GM12801 (cell line): ENCODE data around the gene UCK2.

Experiments used
- TF ChIP-seq, protein P1 (sequence below): IDR thresholded peaks from one replicate; pipeline ENCODE4 v1.5.1; 2011; ENCODE audit warnings: control low read depth; ENCODE audit not compliant: insufficient read length; ENCODE audit errors: extremely low read depth

The UCK2 gene

DNA sequence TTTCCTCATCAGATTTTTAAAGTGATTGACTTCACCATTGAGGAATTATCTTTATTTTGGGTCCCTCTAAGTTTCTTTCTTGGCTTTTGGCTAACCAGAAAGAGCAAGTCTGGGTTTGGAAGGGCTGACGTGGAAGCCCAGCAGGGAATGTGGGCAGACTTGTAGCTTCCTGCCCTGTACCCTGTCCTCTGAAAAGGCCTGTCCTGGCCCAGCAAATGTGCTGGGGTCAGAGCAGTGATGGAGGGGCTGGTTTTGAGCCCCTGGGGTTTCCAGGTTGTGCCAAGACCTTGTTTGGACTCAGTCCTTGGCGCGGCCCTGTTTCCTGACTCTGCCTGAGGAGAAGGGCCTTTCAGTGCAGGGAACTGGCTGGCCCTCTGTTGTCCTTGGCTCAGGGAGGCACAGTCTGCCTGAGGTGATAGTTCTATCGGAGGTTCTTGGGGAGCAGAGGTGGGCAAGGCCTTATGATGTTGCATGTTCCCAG is 72.1 kb downstream of the UCK2 start:
- TF ChIP-seq, protein P1, sequence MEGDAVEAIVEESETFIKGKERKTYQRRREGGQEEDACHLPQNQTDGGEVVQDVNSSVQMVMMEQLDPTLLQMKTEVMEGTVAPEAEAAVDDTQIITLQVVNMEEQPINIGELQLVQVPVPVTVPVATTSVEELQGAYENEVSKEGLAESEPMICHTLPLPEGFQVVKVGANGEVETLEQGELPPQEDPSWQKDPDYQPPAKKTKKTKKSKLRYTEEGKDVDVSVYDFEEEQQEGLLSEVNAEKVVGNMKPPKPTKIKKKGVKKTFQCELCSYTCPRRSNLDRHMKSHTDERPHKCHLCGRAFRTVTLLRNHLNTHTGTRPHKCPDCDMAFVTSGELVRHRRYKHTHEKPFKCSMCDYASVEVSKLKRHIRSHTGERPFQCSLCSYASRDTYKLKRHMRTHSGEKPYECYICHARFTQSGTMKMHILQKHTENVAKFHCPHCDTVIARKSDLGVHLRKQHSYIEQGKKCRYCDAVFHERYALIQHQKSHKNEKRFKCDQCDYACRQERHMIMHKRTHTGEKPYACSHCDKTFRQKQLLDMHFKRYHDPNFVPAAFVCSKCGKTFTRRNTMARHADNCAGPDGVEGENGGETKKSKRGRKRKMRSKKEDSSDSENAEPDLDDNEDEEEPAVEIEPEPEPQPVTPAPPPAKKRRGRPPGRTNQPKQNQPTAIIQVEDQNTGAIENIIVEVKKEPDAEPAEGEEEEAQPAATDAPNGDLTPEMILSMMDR = no peak

DNA sequence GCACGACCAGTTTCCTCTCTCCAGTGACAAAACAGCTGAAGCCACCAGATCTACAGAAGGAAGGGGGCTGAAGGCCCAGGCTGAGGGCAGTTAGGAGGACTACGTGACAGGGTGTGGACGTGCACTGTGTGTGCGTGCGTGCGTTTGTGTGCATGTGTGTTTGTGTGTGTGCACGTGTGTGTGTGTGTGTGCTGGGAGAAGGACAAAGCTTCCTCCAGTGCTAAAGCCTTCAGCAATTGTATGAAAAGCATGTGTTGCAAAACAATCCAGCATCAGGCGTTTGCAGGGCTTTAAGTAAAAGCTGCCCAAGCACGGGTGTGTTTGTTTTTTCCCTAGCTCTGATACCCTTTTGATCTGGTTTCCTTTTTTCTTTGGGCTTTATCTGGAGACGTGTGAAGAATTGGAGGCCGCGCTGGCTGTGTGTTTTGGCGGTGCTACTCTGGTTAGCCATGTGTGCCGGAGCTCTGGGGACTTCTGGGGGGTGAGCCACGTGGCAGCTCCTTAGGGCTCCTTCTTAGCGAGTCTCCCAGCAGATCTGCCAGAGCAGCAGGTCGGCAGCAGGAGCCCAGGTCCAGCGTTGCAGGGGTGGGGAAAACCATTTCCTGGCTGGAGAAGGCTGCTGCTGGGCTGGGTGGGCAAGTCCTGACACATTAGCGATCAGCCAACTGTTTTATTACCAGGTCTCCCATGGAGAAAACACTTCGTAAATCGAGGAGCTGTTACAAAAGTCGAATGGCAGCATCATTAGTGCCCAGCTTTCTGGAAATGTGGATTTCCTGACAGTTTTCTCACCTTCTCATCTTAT is 73.4 kb downstream of the UCK2 start:
- TF ChIP-seq, protein P1 = no peak

DNA sequence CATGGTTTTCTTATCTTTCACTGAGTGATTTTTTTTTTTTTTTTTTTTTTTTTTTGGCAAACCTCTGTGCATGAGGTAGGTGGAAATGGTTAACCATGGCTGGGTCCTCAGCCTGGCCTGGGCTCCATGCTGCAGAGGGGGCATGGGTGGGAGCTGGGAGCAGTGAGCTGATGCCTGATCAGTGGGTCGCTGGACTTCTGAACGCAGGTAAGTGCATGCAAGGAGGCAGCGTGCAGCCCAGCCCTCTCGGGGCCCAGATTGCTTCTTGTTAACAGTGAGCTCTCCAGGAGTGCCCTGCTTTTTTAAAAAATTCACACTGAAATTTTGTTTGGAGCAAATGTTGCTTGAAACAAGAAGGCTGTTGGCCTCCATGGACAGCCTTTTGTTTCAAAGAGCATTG is 75.2 kb downstream of the UCK2 start:
- TF ChIP-seq, protein P1 = no peak

DNA sequence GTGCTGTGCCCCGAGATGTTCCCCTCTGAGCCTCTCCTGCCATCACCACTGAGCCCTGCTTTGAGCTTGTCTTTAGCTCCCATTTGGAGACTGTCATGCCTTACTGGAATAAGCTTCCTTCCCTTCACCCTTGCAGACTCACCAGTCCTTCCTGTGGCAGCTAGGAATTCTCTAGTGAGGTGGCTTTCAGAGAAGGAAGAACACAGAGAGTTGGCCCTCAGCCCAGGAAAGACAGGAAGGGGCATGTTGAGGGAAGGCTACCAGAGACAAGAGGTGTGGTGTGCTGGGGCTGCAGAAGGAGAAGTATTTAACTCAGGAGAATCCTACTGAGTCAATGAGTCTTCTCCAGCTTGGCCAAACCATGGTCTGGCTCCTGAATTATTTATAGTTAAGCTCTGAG is 76.3 kb downstream of the UCK2 start:
- TF ChIP-seq, protein P1 = no peak

GRCh38 chr1:165904948-165905347 is 77.5 kb downstream of the UCK2 start:
- TF ChIP-seq, protein P1 = no peak

GRCh38 chr1:165905853-165906252 is 78.4 kb downstream of the UCK2 start:
- TF ChIP-seq, protein P1 = no peak

DNA sequence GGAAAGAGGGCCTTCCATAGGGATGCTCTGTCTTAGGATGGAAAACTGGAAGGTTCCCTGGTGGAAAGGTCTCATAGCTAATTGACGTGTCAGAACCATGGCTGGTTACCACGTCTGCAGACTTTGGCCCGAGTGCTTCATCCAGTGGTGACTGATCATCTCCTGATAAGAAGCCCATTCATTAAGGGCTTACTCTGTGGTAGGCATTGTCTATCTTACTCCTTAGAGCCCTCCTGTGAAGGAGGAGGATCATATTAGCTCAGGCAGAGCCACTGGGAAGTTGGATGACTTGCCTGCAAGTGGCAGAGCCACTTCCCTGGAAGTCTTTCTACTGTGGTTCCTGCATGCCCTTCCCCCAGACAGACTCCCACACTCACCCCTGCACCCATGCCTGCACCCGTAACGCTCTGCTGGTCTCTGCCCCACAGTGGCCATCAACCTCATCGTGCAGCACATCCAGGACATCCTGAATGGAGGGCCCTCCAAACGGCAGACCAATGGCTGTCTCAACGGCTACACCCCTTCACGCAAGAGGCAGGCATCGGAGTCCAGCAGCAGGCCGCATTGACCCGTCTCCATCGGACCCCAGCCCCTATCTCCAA is 79.9 kb downstream of the UCK2 start:
- TF ChIP-seq, protein P1 = no peak
